SK-N-MC (cell line): ENCODE data around the gene NEUROD2.

Source experiments
- EZH2 ChIP-seq: fragments of 200-600 bp; sonication (generic); IDR thresholded peaks from one replicate; pipeline ENCODE4 v1.6.1; 2017; ENCODE audit warnings: antibody characterized with exemption
- FOXP2 ChIP-seq: optimal IDR thresholded peaks from 2 replicates; pipeline ENCODE3; 2011; ENCODE audit warnings: mild to moderate bottlenecking, moderate library complexity; ENCODE audit not compliant: insufficient read depth; ENCODE audit errors: extremely low read length, control extremely low read depth
- POLR2AphosphoS5 ChIP-seq: IDR thresholded peaks from 2 replicates; pipeline ENCODE4 v1.6.1; 2012; ENCODE audit warnings: mild to moderate bottlenecking, low read depth, low read length, borderline replicate concordance

DNA sequence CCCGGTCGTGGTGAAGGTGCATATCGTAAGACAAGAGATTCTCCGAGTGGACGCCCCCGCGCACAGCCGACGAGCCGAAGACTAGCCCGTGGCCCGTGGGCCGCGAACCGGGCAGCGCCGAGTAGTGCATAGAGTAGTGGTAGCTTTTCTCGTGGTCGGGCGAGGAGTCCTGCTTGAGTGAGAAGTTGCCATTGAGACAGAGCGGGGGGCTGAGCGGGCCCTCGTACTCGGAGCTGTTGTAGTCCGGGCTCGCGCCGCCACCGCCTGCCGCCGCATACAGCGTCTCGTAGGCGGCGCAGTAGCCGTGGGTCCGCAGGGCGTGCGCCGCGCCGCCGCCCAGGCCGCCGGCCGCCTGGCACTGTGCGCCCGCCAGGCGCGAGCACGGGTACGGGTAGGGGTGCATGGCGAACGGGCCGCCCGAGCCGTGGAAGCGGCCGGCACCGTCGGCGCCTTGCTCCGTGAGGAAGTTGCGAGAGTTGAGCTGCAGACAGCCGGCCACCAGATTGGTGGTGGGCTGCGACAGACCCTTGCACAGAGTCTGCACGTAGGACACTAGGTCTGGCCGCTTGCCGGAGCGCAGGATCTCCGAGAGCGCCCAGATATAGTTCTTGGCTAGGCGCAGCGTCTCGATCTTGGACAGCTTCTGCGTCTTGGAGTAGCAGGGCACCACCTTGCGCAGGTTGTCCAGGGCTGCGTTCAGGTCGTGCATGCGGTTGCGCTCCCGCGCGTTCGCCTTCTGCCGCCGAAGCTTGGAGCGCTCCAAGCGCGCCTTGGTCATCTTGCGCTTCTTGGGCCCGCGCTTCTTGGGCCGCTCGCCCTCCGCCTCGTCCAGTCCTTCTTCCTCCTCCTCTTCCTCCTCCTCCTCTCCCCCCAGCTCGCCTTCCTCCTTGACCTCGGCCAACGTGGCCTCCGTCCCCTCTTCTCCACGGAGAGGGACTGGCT, 2.0 kb downstream of the NEUROD2 start:
- TF ChIP-seq POLR2AphosphoS5 (no peak), EZH2 (no peak), FOXP2 (no peak)
